HCT116 (cell line): ENCODE measurements around the gene SPSB2. TPM values are rescaled to one million over a fixed set of nuclear protein-coding genes. Genes with fewer than 3 reads are reported as not detected.

Experiments
- ATAC-seq: fragments of 200-7000 bp; cut with Tn5 transposase; 2 replicates; pipeline ENCODE4 v1.9.1; 2020; ENCODE audit warnings: mild to moderate bottlenecking, moderate library complexity
- BruUV-seq: library from RNA; stranded (reverse); fragments of 400-500 nt; replicated peaks from 2 replicates; lab custom pipeline; 2021; lab: Mats Ljungman, UMichigan
- CTCF ChIA-PET: fragments of 300-600 bp; sonication (Branson Sonifier 250); formaldehyde crosslinking; loops from one replicate; lab custom pipeline; 2021; ENCODE audit warnings: antibody characterized with exemption; lab: Charles Lee
- POLR2A ChIA-PET: fragments of 300-600, 350-600 bp; sonication (Branson Sonifier 250); formaldehyde crosslinking; loops from one replicate; lab custom pipeline; 2021; ENCODE audit warnings: antibody characterized with exemption; lab: Charles Lee
- RAD21 ChIA-PET, 2 experiments: fragments of 300-600 bp; sonication (Branson Sonifier 250); formaldehyde crosslinking; loops; one replicate each; lab custom pipeline; 2023; ENCODE audit warnings: low total read pairs in 2 of 2; ENCODE audit not compliant: uncharacterized antibody in 2 of 2, unreplicated experiment in 2 of 2, low non-redundant PET in 1 of 2; lab: Charles Lee
- DNase-seq: peaks from one replicate; pipeline ENCODE4 v3.0.0-alpha.2; 2010; ENCODE audit warnings: low read depth, low spot score
- H2AFZ ChIP-seq: fragments of 200-600 bp; shearing (Covaris generic), sonication (generic); 2 replicates; pipeline ENCODE4 v1.6.1; 2017; ENCODE audit warnings: low read depth, mixed run types, mixed read lengths, antibody characterized with exemption, low read length; ENCODE audit not compliant: poor library complexity, severe bottlenecking
- H3K27ac ChIP-seq: 2 replicates; pipeline ENCODE4 v1.5.1; 2012; ENCODE audit warnings: low read depth, low read length
- H3K27me3 ChIP-seq: fragments of 200-600 bp; sonication (generic); 2 replicates; pipeline ENCODE4 v1.6.1; 2016; ENCODE audit warnings: mixed run types, low read length, mixed read lengths; ENCODE audit not compliant: insufficient read depth
- H3K36me3 ChIP-seq, 2 experiments: fragments of 200-500 bp in 1 of 2; fragments of 200-600 bp in 1 of 2; sonication (Bioruptor generic) in 1 of 2; sonication (generic) in 1 of 2; 2 replicates each; pipeline versions ENCODE4 v1.5.1 to v1.6.1; 2014 to 2016; ENCODE audit warnings: low read length in 2 of 2, inconsistent platforms in 1 of 2, mixed read lengths in 1 of 2, mixed run types in 1 of 2; ENCODE audit not compliant: insufficient read depth in 2 of 2, control insufficient read depth in 1 of 2
- H3K4me1 ChIP-seq, 2 experiments: fragments of 200-600 bp in 1 of 2; sonication (generic) in 1 of 2; 2 replicates each; pipeline versions ENCODE4 v1.5.1 to v1.6.1; 2012 to 2017; ENCODE audit warnings: low read length in 2 of 2, inconsistent platforms in 1 of 2, mild to moderate bottlenecking in 1 of 2, mixed read lengths in 1 of 2, mixed run types in 1 of 2, moderate library complexity in 1 of 2; ENCODE audit not compliant: insufficient read depth in 2 of 2, control insufficient read depth in 1 of 2
- H3K4me2 ChIP-seq: fragments of 200-600 bp; sonication (generic); 2 replicates; pipeline ENCODE4 v1.6.1; 2017; ENCODE audit warnings: mixed run types, low read length, mixed read lengths
- H3K4me3 ChIP-seq, 2 experiments: fragments of 200-600 bp in 1 of 2; sonication (generic) in 1 of 2; replicated peaks in 1 of 2; 2 replicates each; pipeline ENCODE4 v1.5.1; 2011 to 2016; ENCODE audit warnings: low read length in 2 of 2, control low read depth in 1 of 2, low read depth in 1 of 2, mild to moderate bottlenecking in 1 of 2, mixed read lengths in 1 of 2, mixed run types in 1 of 2
- H3K79me2 ChIP-seq: fragments of 200-600 bp; sonication (generic); 2 replicates; pipeline ENCODE4 v1.6.1; 2017; ENCODE audit warnings: mild to moderate bottlenecking, mixed run types, low read length, moderate library complexity, mixed read lengths; ENCODE audit not compliant: insufficient read depth
- H3K9ac ChIP-seq: fragments of 200-600 bp; sonication (generic); 2 replicates; pipeline ENCODE4 v1.6.1; 2016; ENCODE audit warnings: low read length, mixed read lengths
- H3K9me2 ChIP-seq: fragments of 200-600 bp; sonication (generic), shearing (Covaris generic); 2 replicates; pipeline ENCODE4 v1.6.1; 2017; ENCODE audit warnings: mixed run types, mild to moderate bottlenecking, moderate library complexity; ENCODE audit not compliant: insufficient read depth
- H3K9me3 ChIP-seq, 2 experiments: fragments of 200-500 bp in 1 of 2; fragments of 200-600 bp in 1 of 2; sonication (Bioruptor generic) in 1 of 2; sonication (generic) in 1 of 2; 2 replicates each; pipeline ENCODE4 v1.6.1; 2014 to 2017; ENCODE audit warnings: low read length in 2 of 2, mixed read lengths in 2 of 2, inconsistent platforms in 1 of 2, low read depth in 1 of 2, mild to moderate bottlenecking in 1 of 2, mixed run types in 1 of 2, moderate library complexity in 1 of 2; ENCODE audit not compliant: control insufficient read depth in 1 of 2, insufficient read depth in 1 of 2
- H4K20me1 ChIP-seq: fragments of 200-600 bp; sonication (generic), shearing (Covaris generic); 2 replicates; pipeline ENCODE4 v1.6.1; 2017; ENCODE audit warnings: mixed run types, mild to moderate bottlenecking, moderate library complexity; ENCODE audit not compliant: insufficient read depth
- CEBPB ChIP-seq: IDR thresholded peaks from 2 replicates; pipeline ENCODE4 v1.6.1; 2012; ENCODE audit warnings: low read depth
- EGR1 ChIP-seq: IDR thresholded peaks from 2 replicates; pipeline ENCODE4 v1.6.1; 2012; ENCODE audit warnings: low read depth
- ELF1 ChIP-seq: IDR thresholded peaks from 2 replicates; pipeline ENCODE4 v1.6.1; 2012; ENCODE audit warnings: low read depth, borderline replicate concordance
- EZH2phosphoT487 ChIP-seq: fragments of 200-600 bp; IDR thresholded peaks from 2 replicates; pipeline ENCODE4 v1.6.1; 2018; ENCODE audit warnings: antibody characterized with exemption, borderline replicate concordance
- FOSL1 ChIP-seq: IDR thresholded peaks from 2 replicates; pipeline ENCODE4 v1.6.1; 2012; ENCODE audit warnings: low read depth
- JUND ChIP-seq: IDR thresholded peaks from 2 replicates; pipeline ENCODE4 v1.6.1; 2012
- POLR2A ChIP-seq: IDR thresholded peaks from 2 replicates; pipeline ENCODE4 v1.7.0; 2011; ENCODE audit warnings: borderline replicate concordance; ENCODE audit not compliant: insufficient read depth, insufficient read length; ENCODE audit errors: extremely low read depth
- RAD21 ChIP-seq: IDR thresholded peaks from 2 replicates; pipeline ENCODE4 v1.6.1; 2012; ENCODE audit warnings: low read depth, mild to moderate bottlenecking
- SP1 ChIP-seq: IDR thresholded peaks from 2 replicates; pipeline ENCODE4 v1.6.1; 2012; ENCODE audit warnings: low read depth
- SRF ChIP-seq: IDR thresholded peaks from 2 replicates; pipeline ENCODE4 v1.6.1; 2012; ENCODE audit warnings: low read depth
- TCF7L2 ChIP-seq: IDR thresholded peaks from 2 replicates; pipeline ENCODE4 v1.7.0; 2011; ENCODE audit warnings: borderline replicate concordance, inconsistent platforms; ENCODE audit not compliant: insufficient read depth, insufficient read length; ENCODE audit errors: extremely low read depth
- YY1 ChIP-seq: IDR thresholded peaks from 2 replicates; pipeline ENCODE4 v1.6.1; 2011; ENCODE audit warnings: low read length, low read depth, moderate library complexity, mild to moderate bottlenecking; ENCODE audit not compliant: insufficient replicate concordance; ENCODE audit errors: extremely low read depth
- intact Hi-C: fragments of 100-400 bp; cut with micrococcal nuclease; formaldehyde crosslinking; loops from 2 replicates; pipeline ENCODE4 v1.10.0; 2022
- total RNA-seq: library from RNA; stranded (reverse); gene quantifications from one replicate; pipeline ENCODE4 v1.2.1, GENCODE V29; 2021; ENCODE audit not compliant: unreplicated experiment
- TF ChIP-seq, protein P1 (sequence below): IDR thresholded peaks from 2 replicates; pipeline ENCODE4 v1.6.1; 2011; ENCODE audit warnings: mild to moderate bottlenecking, low read length, moderate library complexity; ENCODE audit not compliant: insufficient replicate concordance; ENCODE audit errors: extremely low read depth
- TF ChIP-seq, protein P2 (sequence below): IDR thresholded peaks from 2 replicates; pipeline ENCODE4 v1.6.1; 2012
- TF ChIP-seq, protein P3 (sequence below): IDR thresholded peaks from 2 replicates; pipeline ENCODE4 v1.6.1; 2012
- TF ChIP-seq, protein P4 (sequence below), 3 experiments: fragments of 200-600 bp in 1 of 3; sonication (generic) in 1 of 3; IDR thresholded peaks in 2 of 3; conservative IDR thresholded peaks in 1 of 3; 2 replicates each; pipeline ENCODE4 v1.5.1; 2012 to 2017; ENCODE audit warnings: low read depth in 2 of 3, low read length in 2 of 3, antibody characterized with exemption in 1 of 3, borderline replicate concordance in 1 of 3, control low read depth in 1 of 3, mild to moderate bottlenecking in 1 of 3, mixed read lengths in 1 of 3, mixed run types in 1 of 3, moderate library complexity in 1 of 3; ENCODE audit not compliant: insufficient read depth in 1 of 3

Gene SPSB2
- total RNA-seq, 1 experiment from 2014 or later = 10.0 TPM

DNA sequence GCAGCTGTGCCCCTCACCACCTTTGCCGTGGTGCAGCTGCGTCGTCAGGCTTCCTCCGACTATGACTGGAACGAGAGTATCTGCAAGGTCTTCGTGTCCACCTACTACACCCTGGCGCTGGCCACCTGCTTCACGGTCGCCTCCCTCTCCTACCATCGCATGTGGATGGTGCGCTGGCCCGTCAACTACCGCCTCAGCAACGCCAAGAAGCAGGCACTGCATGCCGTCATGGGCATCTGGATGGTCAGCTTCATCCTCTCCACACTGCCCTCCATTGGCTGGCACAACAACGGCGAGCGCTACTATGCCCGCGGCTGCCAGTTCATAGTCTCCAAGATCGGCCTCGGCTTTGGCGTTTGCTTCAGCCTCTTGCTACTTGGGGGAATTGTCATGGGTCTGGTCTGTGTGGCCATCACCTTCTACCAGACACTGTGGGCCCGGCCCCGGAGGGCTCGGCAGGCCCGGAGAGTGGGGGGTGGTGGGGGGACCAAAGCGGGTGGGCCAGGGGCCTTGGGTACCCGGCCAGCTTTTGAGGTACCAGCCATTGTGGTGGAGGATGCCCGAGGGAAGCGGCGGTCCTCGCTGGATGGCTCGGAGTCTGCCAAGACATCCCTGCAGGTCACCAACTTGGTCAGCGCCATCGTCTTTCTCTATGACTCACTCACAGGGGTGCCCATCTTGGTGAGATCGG lies 48.9 kb downstream of the SPSB2 start:
- Histone ChIP-seq H4K20me1 (no peaks in the 10 kb centered on the region), H3K36me3 (no peaks in the 10 kb centered on the region), H3K27ac (no peak overlapping the region), H3K79me2 (peaks cover 22% of the 10 kb centered on the region), H3K27me3 (peaks cover 6% of the 10 kb centered on the region; the same call in 1 of the 2 replicates), H3K9me2 (no peaks in the 10 kb centered on the region), H3K4me1 (peaks cover 20 to 47% of the 10 kb centered on the region in 2 experiments), H2AFZ (no peak overlapping the region), H3K9me3 (no peaks in the 10 kb centered on the region), H3K4me2 (no peak overlapping the region), H3K4me3 (no peak overlapping the region), H3K9ac (no peak overlapping the region)
- TF ChIP-seq RAD21 (no peak), YY1 (no peak), EGR1 (no peak), CEBPB (no peak), ELF1 (no peak), SRF (no peak), JUND (no peak), TCF7L2 (no peak), SP1 (no peak), EZH2phosphoT487 (no peak), POLR2A (no peak), FOSL1 (no peak)
- TF ChIP-seq, protein P1, sequence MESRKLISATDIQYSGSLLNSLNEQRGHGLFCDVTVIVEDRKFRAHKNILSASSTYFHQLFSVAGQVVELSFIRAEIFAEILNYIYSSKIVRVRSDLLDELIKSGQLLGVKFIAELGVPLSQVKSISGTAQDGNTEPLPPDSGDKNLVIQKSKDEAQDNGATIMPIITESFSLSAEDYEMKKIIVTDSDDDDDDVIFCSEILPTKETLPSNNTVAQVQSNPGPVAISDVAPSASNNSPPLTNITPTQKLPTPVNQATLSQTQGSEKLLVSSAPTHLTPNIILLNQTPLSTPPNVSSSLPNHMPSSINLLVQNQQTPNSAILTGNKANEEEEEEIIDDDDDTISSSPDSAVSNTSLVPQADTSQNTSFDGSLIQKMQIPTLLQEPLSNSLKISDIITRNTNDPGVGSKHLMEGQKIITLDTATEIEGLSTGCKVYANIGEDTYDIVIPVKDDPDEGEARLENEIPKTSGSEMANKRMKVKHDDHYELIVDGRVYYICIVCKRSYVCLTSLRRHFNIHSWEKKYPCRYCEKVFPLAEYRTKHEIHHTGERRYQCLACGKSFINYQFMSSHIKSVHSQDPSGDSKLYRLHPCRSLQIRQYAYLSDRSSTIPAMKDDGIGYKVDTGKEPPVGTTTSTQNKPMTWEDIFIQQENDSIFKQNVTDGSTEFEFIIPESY = no peak
- TF ChIP-seq, protein P2, sequence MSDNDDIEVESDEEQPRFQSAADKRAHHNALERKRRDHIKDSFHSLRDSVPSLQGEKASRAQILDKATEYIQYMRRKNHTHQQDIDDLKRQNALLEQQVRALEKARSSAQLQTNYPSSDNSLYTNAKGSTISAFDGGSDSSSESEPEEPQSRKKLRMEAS = no peak
- TF ChIP-seq, protein P3, sequence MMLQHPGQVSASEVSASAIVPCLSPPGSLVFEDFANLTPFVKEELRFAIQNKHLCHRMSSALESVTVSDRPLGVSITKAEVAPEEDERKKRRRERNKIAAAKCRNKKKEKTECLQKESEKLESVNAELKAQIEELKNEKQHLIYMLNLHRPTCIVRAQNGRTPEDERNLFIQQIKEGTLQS = no peak
- TF ChIP-seq, protein P4, sequence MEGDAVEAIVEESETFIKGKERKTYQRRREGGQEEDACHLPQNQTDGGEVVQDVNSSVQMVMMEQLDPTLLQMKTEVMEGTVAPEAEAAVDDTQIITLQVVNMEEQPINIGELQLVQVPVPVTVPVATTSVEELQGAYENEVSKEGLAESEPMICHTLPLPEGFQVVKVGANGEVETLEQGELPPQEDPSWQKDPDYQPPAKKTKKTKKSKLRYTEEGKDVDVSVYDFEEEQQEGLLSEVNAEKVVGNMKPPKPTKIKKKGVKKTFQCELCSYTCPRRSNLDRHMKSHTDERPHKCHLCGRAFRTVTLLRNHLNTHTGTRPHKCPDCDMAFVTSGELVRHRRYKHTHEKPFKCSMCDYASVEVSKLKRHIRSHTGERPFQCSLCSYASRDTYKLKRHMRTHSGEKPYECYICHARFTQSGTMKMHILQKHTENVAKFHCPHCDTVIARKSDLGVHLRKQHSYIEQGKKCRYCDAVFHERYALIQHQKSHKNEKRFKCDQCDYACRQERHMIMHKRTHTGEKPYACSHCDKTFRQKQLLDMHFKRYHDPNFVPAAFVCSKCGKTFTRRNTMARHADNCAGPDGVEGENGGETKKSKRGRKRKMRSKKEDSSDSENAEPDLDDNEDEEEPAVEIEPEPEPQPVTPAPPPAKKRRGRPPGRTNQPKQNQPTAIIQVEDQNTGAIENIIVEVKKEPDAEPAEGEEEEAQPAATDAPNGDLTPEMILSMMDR (IDR thresholded peaks at IDR 0.05 in 2 of 3, conservative IDR thresholded peaks at IDR 0.05 in 1 of 3; ENCODE audit: borderline replicate concordance in 1 of 3, insufficient read depth in 1 of 3, low read depth in 2 of 3, low read length in 2 of 3) = no peak
- ChIA-PET CTCF (interaction anchor here (0.6 to 2.8 kb wide), 5 partner anchors 27 to 253 kb away, joined by 3 to 10 read pairs (median 4); partner anchors contain the start of genes MLF2 and USP5), RAD21 (no interaction called here), POLR2A (no interaction called here)
- DNase-seq (no peak), ATAC-seq (no peak)
- BruUV-seq = no TSS peak
- intact Hi-C loops = no loop called here
